OCI-M1 (cell line): ENCODE data around the gene BCL10.
A peak's percentile ranks its signal among the peaks of the same experiment; 100 is the strongest.

Experiments used
- DNase-seq: peaks from one replicate; lab custom pipeline; 2025; lab: John Stamatoyannopoulos, UW

BCL10 gene

GRCh38 chr1:85297855-85298629, 21.6 kb upstream of the BCL10 start:
- DNase-seq: no peak

GRCh38 chr1:85297538-85297854, 21.1 kb upstream of the BCL10 start:
- DNase-seq: no peak

DNA sequence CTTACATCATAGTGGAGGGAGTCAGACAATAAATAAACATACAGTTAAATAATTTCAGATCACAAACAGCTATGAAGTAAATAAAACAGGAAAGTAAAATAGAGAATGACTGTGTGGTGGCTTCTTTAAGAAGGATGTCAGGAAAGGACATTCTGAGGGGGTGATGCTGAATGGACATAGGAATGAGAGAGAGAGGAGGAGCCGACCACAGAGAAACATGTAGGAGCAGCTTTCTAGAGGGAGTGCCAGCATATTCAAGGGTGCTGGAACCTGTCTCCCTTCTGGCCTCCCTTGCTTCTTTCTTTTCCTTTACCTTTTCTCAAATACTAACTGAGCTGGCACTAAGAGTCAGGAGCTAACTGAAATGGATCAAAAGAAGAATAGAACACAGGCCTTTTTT, 20.5 kb upstream of the BCL10 start:
- DNase-seq: no peak

- DNase-seq: no peak
Measured at GRCh38 chr1:85295654-85296053, 19.2 kb upstream of the BCL10 start.

- no peak for DNase-seq
Measured at GRCh38 chr1:85295006-85295431, 18.6 kb upstream of the BCL10 start.

GRCh38 chr1:85290826-85291225, 14.4 kb upstream of the BCL10 start:
- DNase-seq: no peak

DNA sequence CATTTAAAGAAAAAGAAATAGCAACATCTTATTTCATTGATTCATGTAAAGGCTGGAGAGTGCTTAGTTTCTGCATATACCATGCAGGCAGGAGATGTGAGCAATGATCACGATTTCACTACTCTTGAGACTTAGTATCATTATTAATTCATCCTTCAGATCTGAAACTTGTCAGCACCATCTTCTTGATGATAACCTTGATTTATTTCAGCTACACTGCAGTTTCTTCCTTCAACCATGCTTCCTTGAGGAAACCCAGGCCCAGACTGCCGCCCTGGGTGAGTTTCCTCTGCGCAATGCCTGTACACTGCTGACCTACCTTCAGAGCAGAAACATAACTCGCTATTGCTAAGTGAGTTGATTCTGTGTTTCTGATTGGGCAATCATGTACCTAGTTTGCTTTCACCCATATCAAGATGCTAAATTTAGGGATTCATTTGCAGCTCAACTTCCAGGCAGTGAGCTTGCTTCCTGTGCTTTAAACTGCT, 13.5 kb upstream of the BCL10 start:
- DNase-seq: no peak

GRCh38 chr1:85289207-85289847, 12.9 kb upstream of the BCL10 start:
- DNase-seq: peak; percentile 19

GRCh38 chr1:85284202-85284601, 7.8 kb upstream of the BCL10 start:
- DNase-seq: no peak

DNA sequence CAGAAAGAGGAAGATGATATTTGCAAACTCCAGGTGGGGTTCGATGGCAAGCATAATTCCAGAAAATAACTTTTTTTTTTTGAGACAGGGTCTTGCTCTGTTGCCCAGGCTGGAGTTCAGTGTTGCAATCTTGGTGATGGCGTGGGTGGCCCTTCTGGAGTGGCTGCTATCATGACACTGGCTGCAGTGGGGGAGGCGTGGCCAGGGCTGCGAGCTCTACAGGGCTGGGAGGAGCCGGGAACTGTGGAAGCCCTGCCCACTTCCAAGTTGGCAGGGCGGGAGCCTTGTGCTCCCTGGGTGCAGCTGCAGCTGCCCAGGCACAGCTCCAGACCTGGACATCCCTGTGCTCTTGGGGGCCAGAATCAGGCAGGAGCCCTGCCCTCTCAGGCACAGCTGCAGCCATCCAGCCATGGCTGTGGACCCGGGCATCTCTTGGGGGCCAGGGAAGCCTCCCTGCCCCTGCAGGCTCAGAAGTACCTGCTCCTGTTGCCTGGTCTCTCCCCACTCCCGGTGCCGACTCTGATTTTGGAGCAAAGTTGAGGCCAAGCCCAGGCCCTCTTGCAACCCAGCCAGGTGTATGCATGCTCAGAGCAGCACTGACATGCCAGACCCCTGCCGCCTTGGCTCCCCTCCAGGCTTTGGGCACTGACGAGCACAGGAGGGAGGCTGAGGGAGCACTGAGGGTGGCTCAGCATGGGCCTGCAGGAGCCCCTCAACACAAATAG, 7.2 kb upstream of the BCL10 start:
- DNase-seq: no peak

DNA sequence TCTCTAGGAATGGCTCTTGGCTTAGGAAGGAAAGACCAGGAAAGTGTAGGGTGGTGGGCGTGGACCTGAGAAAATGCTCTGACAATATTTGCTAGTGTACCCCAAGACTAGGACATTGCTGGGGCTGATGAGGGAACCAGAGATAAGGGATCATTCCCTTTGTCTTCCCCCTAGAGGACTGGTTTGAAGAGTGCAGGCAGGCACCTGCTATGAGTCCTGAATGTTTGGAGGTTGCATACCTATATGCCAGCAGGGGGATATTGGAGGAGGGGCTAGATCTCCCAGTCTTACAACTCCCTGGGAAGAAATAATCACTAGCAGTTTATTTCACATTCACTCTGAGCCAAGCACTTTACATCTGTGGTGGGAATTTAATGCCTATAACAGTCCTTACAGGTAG, 6.0 kb upstream of the BCL10 start:
- no peak for DNase-seq

- no peak for DNase-seq
Measured at GRCh38 chr1:85280636-85281035, 4.2 kb upstream of the BCL10 start.

DNA sequence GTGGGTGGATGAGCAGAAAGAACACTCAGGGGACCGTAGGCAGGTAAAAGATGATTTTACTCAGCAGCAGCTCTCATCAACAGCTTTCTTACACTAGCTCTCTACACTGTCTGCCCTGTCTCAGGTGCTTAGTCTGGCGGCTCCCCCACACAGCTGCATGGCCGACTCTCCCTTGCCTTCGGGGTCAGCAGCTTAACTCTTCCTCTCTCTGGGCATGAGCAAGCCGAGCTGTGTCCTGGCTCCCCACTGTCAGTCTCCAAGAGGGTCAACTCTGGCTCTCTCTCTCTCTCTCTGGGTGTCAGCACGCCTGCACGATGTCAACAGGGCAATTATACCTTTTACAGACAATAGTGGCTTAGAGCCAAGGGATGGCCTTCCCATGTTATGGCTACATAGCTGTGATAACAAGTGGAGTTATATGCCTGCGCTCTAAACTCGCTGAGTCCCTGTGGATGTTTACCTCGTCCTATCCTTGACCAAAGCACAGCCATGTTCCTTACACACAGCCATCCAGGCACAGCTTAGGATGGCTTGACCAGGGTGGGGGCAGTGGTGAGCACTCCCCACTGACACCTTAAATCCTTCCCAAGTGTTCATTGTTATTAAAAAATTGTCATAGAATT, 3.1 kb upstream of the BCL10 start:
- DNase-seq: no peak

- peak; percentile 88 for DNase-seq
Measured at GRCh38 chr1:85278853-85279314, 2.5 kb upstream of the BCL10 start.

DNA sequence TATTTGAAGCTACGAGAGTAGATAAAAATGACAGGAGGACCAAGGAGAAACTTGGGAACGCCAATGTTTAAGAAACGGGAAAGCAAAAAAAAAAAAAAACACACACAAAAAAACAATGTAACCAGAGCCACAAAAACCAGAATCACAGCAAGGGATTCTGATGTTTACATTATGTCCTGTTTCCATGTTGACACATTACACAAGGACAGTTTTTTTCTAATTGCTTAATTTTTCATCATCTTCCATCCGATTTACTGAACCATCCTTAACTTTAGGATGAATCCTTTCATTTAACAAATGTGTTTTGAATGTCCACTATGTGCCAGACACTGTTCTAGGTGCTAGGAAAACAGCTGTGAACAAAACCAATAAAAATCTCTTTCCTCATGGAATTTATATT, 1.4 kb upstream of the BCL10 start:
- no peak for DNase-seq

DNA sequence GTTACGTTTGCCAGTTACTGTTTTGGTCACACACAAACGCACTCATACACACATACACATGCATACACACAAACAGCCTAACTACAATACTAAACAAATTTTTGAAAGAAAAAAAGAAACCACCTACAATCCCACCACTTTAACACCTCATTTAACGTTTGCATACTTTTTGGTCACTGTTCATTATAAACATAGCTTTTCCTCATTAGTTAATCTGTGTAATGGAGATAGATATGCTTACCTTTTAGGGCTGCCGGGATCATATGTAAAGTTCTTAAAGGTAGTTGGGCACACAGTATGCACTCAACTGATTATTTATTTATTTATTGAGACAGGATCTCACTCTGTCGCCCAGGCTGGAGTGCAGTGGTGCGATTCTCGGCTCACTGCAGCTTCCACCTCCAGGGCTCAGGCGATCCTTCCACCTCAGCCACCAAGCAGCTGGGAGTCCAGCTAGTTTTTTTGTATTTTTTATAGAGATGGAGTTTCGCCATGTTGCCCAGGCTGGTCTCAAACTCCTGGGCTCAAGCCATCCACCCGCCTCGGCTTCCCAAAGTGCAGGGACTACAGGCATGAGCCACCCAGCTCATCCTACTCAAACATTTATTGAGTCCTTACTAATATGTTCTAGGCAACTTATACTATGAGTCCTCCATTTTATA, 677 bp upstream of the BCL10 start:
- DNase-seq: no peak

- no peak for DNase-seq
Measured at GRCh38 chr1:85275701-85276214, 674 bp downstream of the BCL10 start.

- DNase-seq: peak; percentile 25
Measured at GRCh38 chr1:85274969-85275453, 1.4 kb downstream of the BCL10 start.

DNA sequence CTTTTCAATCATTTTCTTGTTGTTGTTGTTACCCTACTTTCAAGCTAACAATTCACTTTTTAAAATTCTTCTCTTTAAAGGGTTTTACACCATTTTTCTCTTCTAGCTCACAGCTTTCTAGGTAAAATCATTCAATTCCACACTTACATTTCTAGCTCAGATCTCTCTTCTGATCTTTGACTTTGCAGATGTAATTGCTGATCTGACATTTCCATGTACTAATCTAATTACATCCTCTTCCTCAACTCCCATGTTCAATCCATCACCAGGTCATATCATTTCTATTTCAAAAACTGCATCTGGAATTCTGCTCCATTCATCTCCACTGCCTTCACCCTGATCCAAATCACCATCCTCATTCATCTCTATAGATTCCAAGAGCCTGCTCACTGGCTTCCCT, 3.0 kb downstream of the BCL10 start:
- DNase-seq: no peak

DNA sequence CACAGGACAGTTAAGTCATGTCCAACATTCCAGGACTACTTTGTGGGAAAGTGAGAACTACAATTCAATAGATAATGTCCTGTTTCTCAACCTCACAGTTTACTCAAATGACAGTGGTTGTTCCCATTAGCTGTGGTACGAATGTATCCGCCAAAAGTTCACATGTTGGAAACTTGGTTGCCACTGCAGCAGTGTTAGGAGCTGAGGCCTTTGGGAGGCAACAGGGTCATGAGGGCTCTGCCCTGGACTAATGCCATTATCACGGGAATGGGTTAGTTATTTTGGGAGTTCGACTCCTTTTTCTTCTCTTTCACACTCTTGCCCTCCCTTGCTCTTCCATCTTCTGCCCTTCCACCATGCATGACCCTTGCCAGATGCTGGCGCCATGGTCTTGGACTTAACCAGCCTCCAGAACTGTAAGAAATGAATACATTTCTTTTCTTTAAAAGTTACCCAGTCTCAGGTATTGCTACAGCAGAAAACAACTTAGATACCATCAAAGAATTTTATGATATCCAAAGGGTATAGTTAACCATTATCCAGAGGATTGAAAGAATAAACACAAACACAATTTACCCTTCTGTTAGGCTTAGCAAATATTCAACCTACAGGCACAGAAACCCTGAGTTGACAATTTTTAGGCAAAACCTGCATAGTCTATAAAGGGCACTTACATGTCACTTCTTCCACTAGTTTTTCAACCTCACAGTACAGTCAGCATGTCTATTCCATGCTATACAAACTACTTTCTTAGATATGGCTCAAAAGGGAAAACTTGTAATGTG, 7.4 kb downstream of the BCL10 start:
- no peak for DNase-seq

DNA sequence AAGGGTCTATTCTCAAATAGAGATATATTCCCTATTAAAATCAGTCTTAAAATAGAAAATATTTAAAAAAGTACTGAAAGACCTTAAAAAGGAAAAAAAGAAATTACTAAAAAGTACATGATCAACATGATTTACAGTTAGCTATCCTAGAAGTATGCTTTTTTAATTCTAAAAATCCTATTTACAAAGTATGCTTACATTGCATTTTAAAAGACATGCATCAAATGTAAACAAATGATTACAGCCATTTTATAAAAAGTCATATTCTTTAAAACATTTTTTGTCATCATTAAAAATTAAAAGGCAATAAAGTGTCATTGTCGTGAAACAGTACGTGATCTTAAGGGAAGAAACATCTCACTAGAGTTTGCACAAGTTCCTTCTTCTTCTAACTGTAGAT, 9.1 kb downstream of the BCL10 start:
- no peak for DNase-seq
